Measurements from ENCODE around the gene SDS. TPM values are rescaled to one million over a fixed set of nuclear protein-coding genes. Genes with fewer than 3 reads are reported as not detected.

SDS gene, protein sequence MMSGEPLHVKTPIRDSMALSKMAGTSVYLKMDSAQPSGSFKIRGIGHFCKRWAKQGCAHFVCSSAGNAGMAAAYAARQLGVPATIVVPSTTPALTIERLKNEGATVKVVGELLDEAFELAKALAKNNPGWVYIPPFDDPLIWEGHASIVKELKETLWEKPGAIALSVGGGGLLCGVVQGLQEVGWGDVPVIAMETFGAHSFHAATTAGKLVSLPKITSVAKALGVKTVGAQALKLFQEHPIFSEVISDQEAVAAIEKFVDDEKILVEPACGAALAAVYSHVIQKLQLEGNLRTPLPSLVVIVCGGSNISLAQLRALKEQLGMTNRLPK
- not detected in 2 replicates for total RNA-seq

DNA sequence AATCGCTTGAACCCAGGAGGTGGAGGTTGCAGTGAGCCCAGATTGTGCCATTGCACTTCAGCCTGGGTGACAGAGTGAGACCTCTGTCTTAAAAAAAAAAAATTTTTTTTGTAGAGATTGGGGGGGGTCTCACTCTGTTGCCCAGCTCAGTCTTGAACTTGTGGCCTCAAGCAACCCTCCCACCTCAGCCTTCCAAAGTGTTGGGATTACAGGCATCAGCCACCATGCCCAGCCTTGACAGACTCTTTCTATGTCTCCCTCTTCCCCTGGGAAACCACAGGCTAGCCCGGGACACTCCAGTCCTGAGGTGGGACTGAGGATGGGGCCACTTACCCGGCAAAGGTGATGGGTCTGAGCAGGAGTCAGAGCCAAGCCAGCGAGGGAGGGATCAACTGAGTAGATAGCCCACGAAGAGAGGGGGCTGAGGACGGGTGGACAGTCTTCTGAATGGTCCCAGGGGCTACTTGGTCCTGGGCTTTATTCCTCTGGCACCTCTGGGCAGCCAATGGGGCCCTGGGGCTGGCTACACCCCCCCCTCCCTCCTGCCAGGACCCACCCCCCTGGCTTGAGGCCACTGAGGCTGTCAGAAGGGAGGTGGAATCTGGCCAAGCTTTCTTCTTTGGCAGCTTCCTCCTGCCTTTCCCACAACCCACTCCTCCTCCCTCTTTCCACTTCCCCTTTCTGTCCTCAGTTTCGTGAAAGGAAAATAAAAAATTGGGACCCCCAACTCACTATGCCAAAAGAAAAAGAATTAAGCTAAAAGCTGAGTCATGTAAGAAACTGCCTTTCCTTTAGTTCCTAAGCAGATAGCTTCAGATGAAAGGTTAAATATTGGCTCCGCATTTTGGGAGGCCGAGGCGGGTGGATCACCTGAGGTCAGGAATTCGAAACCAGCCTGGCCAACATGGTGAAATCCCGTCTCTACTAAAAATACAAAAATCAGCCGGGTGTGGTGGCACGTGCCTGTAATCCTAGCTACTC is at the start of gene SDS:
Gene SDS, minus strand, starts transcription at position 453 of the 981 bp plus-strand sequence. CDS start 4,179 bp downstream, outside the sequence.

DNA sequence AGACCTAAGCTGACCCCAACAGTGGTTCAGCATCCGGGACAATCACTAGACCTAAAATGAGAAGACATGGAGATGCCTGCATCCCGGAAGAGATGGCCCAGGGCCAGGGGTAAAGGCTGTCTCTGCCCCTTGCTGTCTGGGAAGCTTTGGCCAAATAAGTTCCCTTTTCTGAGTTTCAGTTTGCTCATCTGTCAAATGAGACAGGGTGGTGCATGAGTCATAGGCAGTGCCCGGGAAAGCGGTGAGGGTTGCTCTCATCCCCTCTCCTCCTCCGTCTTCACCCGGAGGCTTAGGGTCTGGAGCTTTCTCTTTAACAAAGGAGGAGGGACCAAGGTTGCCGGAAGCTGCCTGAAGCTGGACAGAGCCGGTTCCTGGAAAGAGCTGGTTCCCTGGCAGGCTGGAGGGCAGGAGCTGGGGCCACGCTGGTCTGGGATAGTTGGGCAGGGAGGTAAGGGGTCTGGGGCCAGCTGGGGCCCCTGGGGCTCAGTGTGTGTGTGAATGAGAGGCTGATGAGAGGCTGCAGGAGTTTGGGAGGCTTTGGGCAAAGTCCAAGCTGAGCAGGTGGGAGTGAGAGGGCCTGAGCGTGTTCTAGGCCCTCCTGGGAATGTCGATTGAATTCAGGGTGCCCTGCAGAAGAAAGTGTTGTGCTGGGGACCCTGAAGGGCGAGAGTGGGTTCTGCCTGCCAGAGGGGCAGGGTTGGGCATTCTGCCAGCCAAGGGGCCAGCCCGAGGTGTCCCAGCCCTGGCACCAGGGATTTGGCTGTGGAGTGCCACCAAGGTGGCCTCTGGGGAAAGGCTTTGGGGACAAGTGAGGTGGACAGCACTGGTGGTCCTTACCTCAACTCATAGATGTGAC is 18.6 kb upstream of the SDS start, which contains the start of gene SDSL:
Gene SDSL, plus strand, starts transcription at position 351 of the 856 bp plus-strand sequence. CDS start 5,603 bp downstream, outside the sequence.

DNA sequence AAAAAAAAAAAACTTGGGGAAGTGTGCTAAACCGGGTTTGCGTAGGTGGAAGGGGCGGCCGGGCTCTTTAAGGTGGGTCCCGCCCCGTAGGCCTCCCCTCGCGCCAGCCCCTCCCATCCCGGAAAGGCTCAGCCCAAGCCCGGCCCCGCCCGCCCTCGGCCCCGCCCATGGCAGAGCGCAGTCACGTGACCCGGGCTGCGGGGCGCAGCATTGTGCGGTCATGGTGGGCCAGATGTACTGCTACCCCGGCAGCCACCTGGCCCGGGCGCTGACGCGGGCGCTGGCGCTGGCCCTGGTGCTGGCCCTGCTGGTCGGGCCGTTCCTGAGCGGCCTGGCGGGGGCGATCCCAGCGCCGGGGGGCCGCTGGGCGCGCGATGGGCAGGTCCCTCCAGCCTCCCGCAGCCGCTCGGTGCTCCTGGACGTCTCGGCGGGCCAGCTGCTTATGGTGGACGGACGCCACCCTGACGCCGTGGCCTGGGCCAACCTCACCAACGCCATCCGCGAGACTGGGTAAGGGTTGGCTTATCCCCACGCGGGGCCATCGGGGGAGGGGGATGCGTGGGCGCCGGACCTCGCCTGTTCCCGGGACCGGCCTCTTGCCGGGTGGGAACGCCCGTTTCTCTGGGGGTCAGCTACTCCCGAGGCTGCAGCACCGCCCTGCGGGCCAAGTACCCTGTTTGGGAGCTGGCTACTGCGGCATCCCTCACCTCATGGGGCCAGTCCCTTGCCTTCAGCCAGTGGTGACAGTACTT is 45.1 kb downstream of the SDS start, which contains the start of gene PLBD2:
Gene PLBD2, plus strand, starts transcription at position 207 of the 752 bp plus-strand sequence. Its CDS starts 14 bp downstream, at position 221.

Other genes with a start within 250 kb of the SDS start
- gene DDX54, start 218.4 kb downstream of the SDS start, total RNA-seq = 25.2 and 30.2 TPM in 2 replicates
- gene RITA1, start 218.2 kb downstream of the SDS start, total RNA-seq = 9.7 and 17.7 TPM in 2 replicates
- gene TPCN1, start 182.4 kb downstream of the SDS start, total RNA-seq = 16.9 and 26.6 TPM in 2 replicates
- gene SLC8B1, start 68.8 kb downstream of the SDS start, total RNA-seq = 17.1 and 22.9 TPM in 2 replicates
- 22.8 and 40.7 TPM in 2 replicates for gene PLBD2, start 45.3 kb downstream of the SDS start, total RNA-seq
- 17.5 and 18.3 TPM in 2 replicates for gene SDSL, start 18.5 kb upstream of the SDS start, total RNA-seq
- not detected in 2 replicates for gene LHX5, start 68.0 kb upstream of the SDS start, total RNA-seq

Measured in smooth muscle cell of bladder (primary cell).